Activated naive CD4-positive, alpha-beta T cell treated with Interleukin-2 at 50 U/mL for 16 hours (primary cell): ENCODE data around the gene NLGN1.

Experiments
- DNase-seq: peaks from one replicate; pipeline ENCODE4 v3.0.0-alpha.2; 2020

The NLGN1 gene

DNA sequence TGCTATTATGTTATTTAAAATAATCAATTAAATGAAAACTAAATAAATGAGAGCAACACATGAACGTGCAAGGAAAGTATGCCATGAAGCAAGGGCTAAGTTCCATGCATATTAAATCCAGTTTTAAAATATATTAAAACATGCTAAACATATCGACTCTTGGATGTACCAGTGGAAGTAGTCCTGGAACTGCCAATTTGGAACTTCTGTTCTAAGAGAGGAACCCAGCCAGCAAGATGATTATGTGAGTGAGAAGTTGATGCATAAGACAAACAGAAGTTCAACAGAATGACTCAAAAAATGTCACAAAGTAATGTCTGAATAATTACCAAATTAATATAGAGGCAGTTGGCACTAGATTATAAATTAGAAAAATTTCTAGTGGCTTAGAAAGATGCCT lies 714.2 kb downstream of the NLGN1 start:
- DNase-seq, result no peak

DNA sequence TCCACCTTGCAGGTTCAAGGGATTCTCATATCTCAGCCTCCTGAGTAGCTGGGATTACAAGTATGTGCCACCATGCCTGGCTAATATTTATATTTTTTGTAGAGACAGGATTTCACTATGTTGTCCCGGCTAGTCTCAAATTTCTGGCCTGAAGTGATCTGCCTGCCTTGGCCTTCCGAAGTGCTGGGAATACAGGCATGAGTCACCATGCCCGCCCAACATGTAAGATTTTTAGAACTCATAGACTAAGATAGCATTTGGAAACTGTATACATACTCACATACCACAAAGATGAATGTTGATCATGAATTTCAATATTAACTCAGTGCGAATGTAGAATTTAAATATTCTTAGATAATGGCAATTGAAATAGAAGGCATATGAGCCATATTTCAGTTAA lies 718.9 kb downstream of the NLGN1 start:
- DNase-seq, result no peak

DNA sequence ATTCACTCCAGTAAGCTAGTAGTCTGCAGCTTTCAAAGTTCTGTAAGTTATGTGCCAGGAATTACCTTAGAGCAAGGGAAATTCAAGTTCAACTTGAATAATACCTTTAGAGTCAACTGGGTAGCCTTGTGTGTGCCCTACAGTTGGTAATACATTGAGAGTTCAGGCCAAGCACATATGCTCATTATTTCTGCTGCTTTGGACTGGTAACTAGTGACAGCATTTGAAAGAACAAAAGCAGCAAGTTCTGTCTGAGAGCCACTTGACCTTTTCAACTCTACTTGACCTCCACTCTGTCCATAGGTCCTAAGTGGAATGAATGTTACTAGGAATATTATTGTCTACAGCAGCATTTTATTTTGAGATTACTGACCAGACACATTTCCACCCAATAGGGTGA lies 723.5 kb downstream of the NLGN1 start:
- DNase-seq, result no peak

DNA sequence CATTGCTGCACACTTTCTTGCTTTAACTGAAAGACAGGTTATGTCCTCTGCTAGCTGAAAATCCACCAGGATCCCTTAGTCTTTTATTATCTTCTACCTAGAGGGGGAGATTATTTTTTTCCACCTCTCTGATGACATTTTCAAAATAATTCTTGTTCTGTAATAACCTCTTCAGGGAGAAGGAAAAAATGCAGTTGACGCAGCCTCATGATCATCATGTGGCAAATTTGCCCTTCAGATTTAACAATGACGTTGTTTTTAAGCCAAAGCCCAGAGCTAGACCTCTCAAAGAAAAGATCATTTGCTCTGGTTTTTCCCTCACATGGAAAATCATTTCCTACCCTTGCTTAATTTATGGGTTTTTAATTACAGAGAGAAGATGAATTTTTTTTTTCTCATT lies 724.9 kb downstream of the NLGN1 start:
- DNase-seq, result no peak

DNA sequence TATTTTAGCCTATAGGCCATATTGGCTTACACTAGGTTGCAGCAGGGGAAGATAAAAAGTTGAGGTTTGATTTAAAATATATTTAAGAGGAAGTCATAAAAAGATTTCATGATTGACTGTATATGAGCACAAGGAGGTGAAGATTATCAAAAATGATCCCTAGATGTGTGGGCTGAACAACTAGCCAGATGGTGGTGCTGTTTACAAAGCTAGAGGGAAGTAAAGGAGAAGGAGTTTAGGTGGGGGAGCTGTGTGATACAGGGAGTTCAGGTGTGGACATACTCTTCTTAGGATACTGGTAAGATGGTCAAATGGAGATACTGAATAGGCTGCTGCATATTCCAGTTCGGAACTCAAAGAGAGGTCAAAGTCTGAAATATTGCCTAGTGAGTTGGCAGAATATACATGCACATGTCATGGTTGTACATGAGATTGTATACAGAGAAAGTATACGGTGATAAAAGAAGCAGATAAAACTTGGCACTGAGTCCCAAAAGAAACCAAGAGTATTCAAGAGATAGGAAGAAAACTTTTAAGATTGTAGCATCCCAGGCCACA lies 727.8 kb downstream of the NLGN1 start:
- DNase-seq, result no peak

DNA sequence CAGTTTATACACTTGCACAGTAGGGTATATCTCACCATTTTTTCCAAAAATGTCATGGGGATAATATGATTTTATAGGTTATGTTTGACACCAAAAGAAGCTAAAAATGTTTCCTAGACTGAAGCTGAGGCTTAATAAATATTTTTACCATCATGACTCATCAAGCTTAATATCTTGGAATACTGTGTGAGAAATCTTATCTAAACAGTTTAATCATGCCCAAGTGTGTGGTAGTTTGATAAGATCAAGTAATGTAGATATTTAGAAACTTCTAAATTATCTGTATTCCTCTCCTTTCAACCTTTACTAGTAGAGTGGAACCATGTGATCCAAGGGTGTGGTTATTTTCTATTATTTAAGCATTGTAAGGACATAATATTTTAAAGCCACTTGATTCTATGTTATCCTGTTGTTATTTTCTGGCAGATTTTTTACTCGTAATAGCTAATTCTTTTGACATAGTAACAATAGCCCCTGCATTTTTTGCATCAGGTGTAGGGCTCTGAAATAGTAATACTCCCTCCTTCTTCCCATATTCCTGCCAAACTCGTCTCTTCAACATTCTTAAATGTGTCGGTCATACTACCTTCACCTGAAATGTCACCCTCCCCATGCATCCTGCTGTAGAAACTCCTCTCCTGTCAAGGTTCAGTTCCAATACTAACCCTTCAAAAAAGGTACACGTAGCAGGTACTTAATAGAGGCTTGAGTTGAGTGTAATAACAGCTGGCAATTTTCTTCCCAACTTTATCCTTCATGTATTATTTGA lies 729.6 kb downstream of the NLGN1 start:
- DNase-seq, result no peak

DNA sequence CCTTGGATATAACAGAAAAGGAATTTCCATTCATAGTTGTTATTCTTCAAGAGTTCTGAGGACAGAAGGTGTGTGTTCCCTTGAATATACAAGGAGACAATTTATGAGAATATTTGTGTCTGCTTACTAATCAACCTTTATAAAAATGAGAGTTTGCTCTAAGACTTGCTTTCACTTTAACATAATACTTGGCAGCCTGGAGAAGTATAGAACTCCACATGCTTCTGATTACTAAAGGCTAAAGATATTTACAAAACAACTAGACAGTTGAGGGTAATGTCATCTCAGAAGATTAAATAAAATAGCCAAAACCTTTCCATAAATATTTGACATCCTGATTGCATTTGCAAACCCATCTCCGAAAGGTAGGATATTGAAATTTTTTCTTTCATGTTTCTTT lies 734.5 kb downstream of the NLGN1 start:
- no peak for DNase-seq

DNA sequence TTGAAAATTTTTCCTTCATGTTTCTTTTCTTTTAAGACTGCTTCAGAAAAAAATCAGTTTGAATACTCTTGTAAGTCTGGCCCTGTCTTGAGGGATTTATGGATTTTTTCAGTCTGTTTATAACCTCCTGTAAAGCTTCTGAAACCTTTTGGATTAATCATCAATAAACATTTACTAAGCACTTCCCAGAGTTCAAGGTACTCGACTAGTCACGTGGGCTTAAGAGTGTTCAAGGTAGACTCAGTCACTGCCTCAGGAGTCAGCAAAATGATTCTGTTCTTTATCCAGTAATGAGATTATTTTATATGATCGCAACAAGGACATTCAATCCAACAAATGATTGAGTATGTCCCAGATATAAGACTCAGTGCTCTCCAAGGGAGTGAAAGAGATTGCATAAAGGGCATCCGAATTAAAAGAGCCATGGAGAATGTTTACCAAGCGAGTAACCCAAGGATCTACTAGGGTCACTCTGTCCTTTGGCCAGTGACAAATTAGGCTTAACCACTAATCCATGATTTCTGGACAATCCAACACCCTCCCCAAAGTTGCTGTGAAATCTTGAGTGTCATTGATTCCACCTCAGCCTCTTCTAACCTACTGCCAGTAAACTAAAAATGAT lies 735.0 kb downstream of the NLGN1 start:
- no peak for DNase-seq

DNA sequence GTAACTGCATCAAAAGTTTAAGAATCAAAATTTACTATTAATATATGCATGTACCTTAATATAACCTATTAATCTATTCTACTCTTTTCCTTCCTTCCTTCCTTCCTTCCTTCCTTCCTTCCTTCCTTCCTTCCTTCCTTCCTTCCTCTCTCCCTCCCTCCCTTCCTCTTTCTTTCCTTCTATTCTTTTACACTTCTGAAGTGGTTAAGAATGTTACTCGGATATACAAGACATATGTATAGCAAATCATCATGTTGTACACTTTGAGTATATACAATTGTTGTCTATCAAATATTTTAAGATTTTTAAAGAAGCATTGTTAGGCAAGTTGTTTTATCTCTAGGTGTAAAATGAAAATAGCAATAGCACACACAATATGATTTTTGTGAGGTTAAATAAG lies 748.5 kb downstream of the NLGN1 start:
- no peak for DNase-seq

DNA sequence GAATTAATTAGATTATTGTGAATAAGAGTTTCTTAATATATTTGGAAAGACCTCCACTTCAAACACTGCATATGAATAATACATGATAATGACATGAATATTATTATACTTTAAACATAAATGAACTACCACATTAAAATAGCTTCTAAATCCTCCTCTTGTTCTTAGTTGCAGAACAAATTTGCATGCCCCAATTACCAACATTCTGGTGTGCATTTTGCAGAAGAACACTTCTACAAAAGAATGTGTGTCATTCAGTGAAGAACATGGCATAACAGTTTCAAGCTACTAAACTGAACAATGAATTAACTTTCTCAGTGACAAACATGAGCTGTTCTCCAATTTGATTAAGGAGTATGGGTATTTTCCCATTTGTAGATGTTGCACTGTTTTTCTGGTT lies 750.3 kb downstream of the NLGN1 start:
- no peak for DNase-seq

DNA sequence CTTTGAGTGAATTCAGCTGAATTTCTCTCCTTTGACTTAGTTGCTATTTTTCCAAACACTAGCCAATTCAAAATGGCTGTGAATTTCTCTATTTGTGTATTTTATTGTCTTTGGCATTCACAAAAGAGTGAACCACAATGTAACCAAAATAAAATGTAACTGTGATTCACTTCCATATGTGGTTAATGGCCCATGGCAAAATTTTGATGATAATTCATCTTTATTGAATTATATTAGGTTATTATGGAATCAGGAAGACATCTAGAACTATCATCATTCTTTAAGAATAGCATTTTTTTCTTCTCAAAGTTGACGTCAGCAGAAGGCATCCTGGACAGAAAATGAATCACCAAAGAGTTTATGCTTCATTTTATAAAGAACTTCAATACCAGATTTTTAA lies 756.3 kb downstream of the NLGN1 start:
- DNase-seq, result no peak

DNA sequence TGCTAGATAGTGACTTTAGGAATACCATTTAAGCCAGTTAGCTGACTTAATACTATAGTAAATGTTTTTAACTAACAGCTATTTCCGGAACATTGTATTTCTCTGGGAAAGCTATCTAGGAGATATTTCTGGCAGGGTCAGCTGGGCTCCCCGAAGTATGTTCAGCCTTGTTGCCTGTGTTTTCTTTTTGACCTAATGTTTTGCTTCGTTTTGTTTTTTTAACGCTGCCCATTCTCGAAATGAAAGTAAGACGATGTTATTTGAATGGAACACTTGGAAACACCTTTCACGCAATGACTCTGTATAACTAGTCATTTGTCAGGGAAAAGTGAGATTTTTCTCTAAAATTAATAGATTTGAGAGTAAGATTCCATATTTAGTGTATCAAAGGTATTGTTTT lies 758.7 kb downstream of the NLGN1 start:
- DNase-seq, result no peak

DNA sequence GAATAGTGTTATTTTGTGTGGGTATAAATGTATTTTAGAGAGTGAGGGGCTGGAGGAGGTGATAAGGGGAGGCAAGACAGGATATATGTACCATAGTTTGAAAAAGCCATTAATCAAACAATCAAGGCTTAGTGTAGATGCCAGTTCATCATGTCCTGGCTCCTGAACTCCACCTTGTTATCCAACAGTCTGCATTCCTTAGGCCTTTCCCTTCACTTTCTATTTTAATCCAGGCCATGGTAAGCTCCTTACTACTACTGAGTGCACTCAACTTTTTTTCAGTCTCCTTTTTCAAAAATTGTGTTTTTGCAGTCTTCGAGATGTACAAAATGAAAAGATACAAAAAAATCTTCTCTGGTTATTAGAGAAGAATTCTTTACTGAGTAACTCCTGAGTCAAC lies 761.1 kb downstream of the NLGN1 start:
- no peak for DNase-seq

DNA sequence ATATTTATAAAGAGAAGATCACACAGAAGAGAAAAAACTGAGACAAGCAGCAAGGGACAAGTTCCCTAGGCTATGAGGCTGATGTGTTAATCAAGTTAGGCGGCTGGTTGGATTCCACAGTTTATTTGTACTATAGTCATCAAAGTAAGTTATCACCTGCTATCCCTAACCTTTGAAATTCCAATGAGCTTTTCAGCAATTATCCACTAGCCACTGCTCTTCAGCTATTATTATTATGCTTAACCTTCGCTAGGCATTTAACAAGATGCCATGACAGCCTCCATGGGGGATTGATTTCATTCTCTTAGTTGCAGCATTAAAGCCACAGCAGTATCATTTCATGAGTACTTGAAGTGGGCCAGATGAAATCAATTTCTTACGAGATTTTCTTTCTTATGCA lies 762.1 kb downstream of the NLGN1 start:
- no peak for DNase-seq

DNA sequence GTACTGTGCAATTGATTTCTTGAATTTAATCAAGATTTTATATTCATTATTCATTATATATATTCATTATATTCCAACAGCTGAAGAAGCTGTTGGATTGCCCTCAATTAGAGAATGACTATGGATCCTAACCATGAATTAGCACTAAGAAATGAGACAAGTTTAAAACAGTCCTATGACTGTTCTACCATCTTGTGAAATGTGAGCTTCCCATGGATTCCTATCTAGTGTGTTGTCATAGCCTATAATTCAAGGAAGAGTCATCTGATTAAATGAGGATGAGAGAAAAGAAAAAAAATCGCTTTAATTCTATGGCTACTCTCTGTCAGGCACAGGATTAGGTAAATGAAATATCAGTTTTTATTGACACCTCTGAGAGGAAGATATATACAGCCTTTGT lies 765.0 kb downstream of the NLGN1 start:
- DNase-seq, result no peak

DNA sequence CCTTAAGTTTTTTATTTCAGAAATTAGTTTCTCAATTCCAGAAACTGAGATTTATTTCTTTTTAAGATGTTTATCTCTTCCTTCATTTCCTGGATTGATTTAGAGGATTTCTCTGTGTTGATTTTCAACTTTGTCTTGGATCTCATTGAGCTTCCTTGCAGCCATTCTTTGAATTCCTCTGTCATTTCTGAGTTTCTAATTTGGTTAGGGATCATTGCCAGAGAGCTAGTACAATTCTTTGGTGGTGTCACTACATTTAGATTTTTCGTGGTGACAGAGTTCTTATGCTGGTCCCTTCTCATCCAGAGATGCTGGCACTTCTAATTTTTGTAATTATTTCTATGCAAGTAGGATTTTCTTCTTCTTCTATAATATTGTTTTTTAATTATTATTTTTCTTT lies 770.5 kb downstream of the NLGN1 start:
- no peak for DNase-seq

DNA sequence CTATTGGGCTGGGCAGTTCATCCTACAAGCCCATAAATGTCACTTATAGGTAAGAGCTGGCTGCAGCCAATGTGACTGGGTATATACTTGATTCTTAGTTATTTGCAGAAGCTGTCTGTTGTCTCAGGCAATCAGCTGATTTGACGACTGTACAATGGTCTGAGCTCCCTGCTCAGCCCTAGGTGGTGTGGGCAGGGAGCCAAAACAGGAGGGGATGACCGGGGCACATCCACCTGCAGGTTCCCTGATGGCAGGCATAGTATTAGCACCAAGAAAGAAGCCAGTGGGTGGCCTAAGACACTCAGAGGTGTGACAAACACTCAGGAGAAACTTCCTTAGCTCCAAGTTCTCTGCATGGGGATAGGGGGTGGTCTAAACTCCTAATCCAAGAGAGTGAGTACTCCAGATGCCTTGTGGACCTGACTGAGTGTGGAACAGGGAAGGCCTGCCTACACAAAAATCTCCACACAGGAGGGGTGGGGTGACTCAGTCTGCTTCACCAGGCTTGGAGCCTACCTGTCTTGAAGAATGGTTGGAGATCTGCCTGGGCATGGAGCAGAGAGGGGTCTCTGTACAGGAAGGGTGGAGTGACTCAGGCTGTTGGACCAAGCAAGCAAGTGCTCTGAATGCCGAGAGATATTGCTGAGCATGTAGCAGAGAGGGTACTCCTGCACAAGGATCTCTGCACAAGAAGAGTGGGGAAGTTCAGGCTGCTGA lies 771.2 kb downstream of the NLGN1 start:
- no peak for DNase-seq

DNA sequence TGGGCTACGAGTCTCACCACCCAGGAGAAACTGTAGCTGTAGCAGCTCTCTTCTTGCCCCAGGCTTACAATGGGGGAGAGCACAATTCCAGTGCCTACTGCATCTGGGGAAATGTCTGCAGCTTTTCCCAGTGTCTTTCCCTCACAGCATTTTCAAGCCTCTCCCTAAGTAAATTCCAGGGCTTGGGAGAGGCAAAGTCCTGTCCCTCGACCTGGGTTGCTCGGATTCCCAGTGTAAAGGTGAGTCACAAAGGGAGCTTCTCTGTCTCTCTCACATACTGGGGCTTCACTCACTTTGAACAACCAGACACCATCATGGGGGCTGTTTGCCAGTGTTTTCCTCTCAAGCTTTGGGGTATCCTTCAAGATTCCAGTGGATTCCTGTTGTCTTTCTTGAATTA lies 772.2 kb downstream of the NLGN1 start:
- DNase-seq, result no peak

DNA sequence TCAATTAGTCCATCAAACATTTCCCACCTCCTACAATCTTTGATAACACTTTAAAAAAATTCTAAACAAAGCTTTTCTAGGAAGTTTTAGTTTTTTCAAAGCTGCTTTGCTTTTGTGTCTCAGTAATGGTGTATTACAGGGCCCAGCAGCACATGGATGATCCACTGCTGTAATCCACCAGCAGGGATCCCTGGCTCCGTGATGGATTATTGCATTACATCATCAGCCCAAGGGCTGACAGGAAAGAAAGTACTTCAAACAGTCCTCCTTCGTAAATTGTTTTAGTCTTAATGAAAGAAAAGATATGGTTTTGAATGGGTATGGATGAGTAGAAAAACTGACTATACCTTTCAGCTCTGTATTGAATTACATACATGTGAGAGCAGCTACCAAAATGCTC lies 772.7 kb downstream of the NLGN1 start:
- DNase-seq, result no peak

DNA sequence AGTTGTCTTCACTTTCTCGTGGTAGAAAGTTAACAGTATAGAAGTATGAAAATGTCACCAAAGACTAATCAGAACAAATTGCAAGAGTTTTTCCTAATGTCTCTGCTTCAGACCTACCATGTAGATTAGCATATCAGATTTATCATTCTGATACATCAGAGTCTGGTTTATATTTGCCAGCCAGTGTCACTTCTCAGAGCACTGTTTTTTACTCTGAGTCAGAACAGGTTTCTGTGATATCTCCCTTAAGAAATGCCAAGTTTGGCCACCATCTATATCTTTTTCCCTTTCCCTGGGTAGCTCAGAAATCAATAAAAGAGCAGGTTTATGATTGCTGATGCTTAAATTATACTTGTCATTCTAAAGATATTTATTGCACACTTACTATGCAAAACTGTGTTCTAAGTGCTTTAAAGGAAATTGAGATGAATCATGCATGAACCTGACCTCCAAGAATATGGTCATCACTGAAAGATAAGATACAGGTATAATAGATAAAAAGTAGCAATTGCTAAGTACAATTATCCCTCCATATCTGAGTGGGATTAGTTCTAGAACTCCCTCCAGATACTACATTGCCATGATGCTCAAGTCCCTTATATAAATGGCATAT lies 788.9 kb downstream of the NLGN1 start:
- DNase-seq, result no peak

DNA sequence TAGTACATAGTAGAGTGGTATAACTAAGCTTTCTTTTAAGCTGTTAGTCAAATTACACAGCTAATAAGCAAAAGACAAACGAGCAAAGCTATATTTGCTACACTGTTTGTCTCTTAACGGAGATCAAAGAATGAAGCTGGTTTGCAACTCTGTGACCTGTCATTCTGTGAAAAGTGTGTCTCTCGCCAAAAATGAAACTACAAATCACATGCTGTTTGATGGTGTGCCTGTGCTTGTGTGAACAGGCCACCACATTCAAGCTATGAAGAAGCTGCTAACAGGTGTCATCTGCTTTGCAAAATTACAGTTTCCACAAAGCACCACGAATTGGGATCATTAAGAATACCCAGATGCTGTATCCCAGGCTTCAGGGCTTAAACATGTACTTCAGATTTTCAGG lies 793.8 kb downstream of the NLGN1 start:
- no peak for DNase-seq

DNA sequence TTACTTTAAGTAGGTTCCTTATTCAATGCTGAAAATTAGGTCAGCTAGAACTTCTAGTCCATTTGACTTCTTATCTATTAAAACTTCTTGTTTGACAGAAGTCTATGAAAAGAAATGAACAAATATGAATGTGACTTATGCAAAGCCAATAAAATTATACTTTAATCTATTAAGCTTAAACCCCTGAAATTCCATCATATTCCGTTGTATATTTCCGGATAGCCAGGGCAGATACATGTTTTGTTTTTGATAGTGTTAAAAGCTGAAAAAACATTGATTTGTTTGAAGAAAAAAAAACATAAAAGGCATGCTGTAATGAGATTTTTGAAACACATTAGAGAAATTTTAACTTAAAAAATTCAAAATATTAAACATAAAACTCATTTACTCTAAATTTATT lies 794.4 kb downstream of the NLGN1 start:
- no peak for DNase-seq

DNA sequence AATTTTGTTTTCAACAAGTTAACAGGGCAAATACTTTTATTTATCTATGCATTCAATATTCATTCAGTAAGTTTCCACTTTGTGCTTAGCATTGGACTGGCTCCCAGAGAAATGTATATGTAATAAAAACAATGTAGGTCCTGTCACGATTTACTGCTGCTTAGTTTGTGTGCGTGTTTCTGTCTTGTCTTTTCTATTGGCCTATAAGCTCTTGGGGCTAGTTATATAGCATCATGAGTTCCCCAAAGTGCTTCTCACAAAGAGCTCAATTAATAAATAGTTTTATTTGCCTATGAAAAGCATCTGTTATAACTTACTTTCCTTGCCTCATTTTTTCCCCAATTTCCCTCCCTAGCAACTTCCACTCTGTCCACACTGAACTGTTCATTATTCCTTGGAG lies 794.9 kb downstream of the NLGN1 start:
- DNase-seq, result no peak

DNA sequence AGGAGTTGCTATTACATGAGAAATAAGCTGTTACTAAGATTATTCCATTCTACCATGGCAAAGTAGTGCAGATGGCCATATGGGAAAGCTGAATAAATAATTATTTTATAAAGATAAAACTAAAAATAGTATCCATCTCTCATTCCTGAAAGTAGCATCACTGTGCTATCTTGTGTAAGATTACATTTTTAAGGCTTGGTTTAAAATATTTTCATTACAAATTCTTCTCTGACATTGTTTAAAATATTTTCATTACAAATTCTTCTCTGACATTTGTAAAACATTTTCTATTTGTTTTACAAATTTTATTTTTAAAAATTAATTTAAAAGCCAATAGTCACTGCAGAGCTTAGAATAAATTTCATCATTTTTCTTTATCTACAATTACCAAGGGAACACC lies 796.1 kb downstream of the NLGN1 start:
- no peak for DNase-seq
